Measurements from ENCODE around the gene ZFP36L1. TPM values are rescaled to one million over a fixed set of nuclear protein-coding genes. Genes with fewer than 3 reads are reported as not detected.
A peak's percentile ranks its signal among the peaks of the same experiment; 100 is the strongest.

ZFP36L1 gene
- total RNA-seq, 1 donor from 2014 or later = 368 TPM

DNA sequence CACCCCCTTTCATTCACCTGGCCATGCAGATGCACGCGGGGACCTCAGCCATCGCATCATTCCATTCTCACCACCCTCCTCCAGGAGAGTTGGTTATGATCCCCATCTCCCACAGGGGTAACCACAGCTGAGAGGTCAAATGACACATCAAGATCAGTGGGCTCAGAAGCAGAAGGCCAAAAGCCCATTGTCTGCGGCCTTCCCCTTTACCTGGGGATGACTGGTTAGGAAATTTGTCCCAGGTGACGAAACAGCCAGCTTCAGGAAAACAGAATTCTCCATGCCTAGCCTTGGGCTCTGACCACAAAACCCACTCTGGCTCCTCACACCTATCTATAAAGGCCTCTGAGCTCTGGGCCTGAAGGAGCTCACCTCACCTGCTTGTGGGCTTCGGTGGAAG lies 36.1 kb downstream of the ZFP36L1 start:
- Mint-ChIP-seq H3K27ac (no peak overlapping the region), H3K9me3 (ENCODE audit: low read depth) (no peaks in the 10 kb centered on the region), H3K27me3 (no peaks in the 10 kb centered on the region), H3K4me1 (ENCODE audit: low read depth) (peaks cover 63% of the 10 kb centered on the region), H3K36me3 (ENCODE audit: insufficient read depth) (no peaks in the 10 kb centered on the region), H3K4me3 (ENCODE audit: low read depth) (no peak overlapping the region)
- DNase-seq (ENCODE audit: low spot score, unreplicated experiment) = no peak
- TF ChIP-seq, protein P1, sequence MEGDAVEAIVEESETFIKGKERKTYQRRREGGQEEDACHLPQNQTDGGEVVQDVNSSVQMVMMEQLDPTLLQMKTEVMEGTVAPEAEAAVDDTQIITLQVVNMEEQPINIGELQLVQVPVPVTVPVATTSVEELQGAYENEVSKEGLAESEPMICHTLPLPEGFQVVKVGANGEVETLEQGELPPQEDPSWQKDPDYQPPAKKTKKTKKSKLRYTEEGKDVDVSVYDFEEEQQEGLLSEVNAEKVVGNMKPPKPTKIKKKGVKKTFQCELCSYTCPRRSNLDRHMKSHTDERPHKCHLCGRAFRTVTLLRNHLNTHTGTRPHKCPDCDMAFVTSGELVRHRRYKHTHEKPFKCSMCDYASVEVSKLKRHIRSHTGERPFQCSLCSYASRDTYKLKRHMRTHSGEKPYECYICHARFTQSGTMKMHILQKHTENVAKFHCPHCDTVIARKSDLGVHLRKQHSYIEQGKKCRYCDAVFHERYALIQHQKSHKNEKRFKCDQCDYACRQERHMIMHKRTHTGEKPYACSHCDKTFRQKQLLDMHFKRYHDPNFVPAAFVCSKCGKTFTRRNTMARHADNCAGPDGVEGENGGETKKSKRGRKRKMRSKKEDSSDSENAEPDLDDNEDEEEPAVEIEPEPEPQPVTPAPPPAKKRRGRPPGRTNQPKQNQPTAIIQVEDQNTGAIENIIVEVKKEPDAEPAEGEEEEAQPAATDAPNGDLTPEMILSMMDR (IDR thresholded peaks at IDR 0.05; ENCODE audit: unreplicated experiment) = no peak

DNA sequence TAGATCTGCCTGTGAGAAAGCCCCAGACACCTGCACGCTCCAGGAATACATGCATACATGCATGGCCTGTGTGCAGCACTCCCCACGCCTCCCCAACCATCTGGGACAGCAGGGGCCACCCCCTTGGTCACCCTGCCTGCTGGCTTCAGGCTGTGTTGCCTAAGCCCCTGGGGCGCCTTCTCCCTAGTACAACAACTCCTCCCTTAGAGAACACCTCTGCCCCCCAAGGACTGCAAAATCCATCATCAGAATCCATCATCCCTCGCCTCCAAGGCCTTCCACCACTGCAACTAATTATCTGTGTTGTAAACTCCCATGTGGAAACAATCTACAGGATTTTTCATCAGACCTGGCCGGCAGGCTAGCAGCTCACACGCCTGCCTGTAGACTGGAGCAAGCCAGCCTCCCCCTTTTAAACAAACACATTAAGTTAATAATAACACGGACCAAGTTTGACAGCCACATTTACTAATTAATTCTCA lies 36.8 kb downstream of the ZFP36L1 start:
- Mint-ChIP-seq H3K4me1 (ENCODE audit: low read depth) (peaks cover 61% of the 10 kb centered on the region), H3K36me3 (ENCODE audit: insufficient read depth) (no peaks in the 10 kb centered on the region), H3K4me3 (ENCODE audit: low read depth) (peak overlapping the region; percentile 38), H3K27me3 (no peaks in the 10 kb centered on the region), H3K27ac (peak overlapping the region; percentile 7), H3K9me3 (ENCODE audit: low read depth) (no peaks in the 10 kb centered on the region)
- no peak for DNase-seq (ENCODE audit: low spot score, unreplicated experiment)
- TF ChIP-seq, protein P1 (IDR thresholded peaks at IDR 0.05; ENCODE audit: unreplicated experiment) = no peak

DNA sequence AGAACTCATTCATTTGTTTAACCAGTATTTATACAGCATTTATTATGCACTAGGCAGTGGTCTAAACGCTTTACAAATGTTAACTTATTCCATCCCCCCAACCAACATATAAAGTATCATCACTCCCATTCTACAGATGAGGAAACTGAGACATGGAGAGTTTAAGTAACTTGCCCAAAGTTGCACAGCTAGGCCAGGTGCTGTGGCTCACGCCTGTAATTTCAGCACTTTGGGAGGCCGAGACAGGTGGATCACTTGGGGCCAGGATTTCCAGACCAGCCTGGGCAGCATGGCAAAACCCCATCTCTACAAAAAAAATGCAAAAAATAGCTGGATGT lies 37.9 kb downstream of the ZFP36L1 start:
- H3K4me3 Mint-ChIP-seq (ENCODE audit: low read depth) = peak overlapping the region; percentile 14
- TF ChIP-seq, protein P1 (IDR thresholded peaks at IDR 0.05; ENCODE audit: unreplicated experiment) = no peak
- no peaks in the 10 kb centered on the region for H3K9me3 Mint-ChIP-seq (ENCODE audit: low read depth)
- no peak overlapping the region for H3K27ac Mint-ChIP-seq
- no peak for DNase-seq (ENCODE audit: low spot score, unreplicated experiment)
- H3K4me1 Mint-ChIP-seq (ENCODE audit: low read depth) = peaks cover 60% of the 10 kb centered on the region
- no peaks in the 10 kb centered on the region for H3K36me3 Mint-ChIP-seq (ENCODE audit: insufficient read depth)
- no peaks in the 10 kb centered on the region for H3K27me3 Mint-ChIP-seq

DNA sequence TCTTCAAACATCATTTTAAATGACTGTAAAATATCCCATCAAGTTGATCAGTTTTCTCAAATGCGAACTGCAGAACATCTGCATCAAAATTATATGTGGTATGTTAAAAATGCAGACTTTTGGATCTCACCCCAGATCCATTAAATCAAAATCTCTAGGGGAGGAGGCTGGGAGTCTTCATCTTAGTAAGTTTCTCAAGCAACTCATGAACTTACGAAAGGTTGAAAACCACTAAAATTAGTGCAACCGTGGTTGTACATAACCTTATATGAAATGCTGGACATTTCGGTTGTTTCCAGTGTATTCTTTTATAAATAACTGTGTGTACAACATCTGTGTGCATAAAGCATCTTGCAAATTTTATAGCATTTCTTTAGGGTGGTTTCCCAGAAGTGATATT lies 39.2 kb downstream of the ZFP36L1 start:
- Mint-ChIP-seq H3K36me3 (ENCODE audit: insufficient read depth) (no peaks in the 10 kb centered on the region), H3K9me3 (ENCODE audit: low read depth) (no peaks in the 10 kb centered on the region), H3K27me3 (no peaks in the 10 kb centered on the region), H3K4me1 (ENCODE audit: low read depth) (peaks cover 54% of the 10 kb centered on the region), H3K27ac (no peak overlapping the region), H3K4me3 (ENCODE audit: low read depth) (no peak overlapping the region)
- DNase-seq (ENCODE audit: low spot score, unreplicated experiment) = no peak
- TF ChIP-seq, protein P1 (IDR thresholded peaks at IDR 0.05; ENCODE audit: unreplicated experiment) = no peak

DNA sequence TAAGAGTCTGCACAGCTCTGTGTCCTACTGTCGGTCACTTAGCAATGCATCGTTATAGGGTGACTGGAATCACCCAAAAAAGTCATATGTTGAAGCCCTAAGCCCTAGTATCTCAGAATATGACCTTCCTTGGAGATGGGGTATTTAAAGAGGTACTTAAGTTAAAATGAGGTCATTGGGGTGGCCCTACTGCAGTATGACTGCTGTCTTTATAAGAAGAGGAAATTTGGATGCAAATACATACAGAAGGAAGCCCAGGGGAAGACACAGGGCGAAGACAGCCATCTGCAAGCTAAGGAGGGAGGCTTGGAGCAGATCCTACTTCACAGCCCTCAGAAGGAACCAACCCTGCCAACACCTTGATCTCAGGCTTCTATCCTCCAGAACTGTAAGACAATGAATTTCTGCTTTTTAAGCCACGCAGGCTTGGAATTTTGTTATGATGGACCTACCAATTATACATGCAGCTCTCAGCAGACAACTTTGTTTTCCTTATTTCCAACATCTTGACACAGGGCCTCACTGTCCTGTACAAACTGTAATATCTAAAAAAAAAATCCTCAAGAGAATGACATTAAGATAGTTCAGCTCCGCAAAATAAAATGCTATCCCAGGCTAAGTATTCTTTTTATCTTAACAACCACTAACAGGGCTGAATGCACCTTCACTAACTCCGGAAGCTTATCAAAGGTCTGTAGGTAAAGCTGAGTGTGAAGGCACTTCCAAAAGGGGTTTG lies 40.4 kb downstream of the ZFP36L1 start:
- H3K27ac Mint-ChIP-seq = no peak overlapping the region
- H3K36me3 Mint-ChIP-seq (ENCODE audit: insufficient read depth) = no peaks in the 10 kb centered on the region
- H3K9me3 Mint-ChIP-seq (ENCODE audit: low read depth) = no peaks in the 10 kb centered on the region
- no peak overlapping the region for H3K4me3 Mint-ChIP-seq (ENCODE audit: low read depth)
- no peaks in the 10 kb centered on the region for H3K27me3 Mint-ChIP-seq
- TF ChIP-seq, protein P1 (IDR thresholded peaks at IDR 0.05; ENCODE audit: unreplicated experiment) = no peak
- DNase-seq (ENCODE audit: low spot score, unreplicated experiment) = no peak
- H3K4me1 Mint-ChIP-seq (ENCODE audit: low read depth) = peaks cover 45% of the 10 kb centered on the region
